Endothelial cell of umbilical vein (primary cell): Measurements from ENCODE around the gene SFMBT2. TPM values are rescaled to one million over a fixed set of nuclear protein-coding genes. Genes with fewer than 3 reads are reported as not detected.

Experiments used
- BruUV-seq: library from RNA; stranded (reverse); fragments of 400-500 nt; replicated peaks from 2 replicates; lab custom pipeline; 2021; lab: Mats Ljungman, UMichigan
- CTCF ChIA-PET: fragments of 300-600, 350-600 bp; sonication (Branson Sonifier 250); formaldehyde crosslinking; loops from one replicate; lab custom pipeline; 2021; ENCODE audit warnings: antibody characterized with exemption, inconsistent platforms; lab: Charles Lee
- POLR2A ChIA-PET: fragments of 300-600, 350-600 bp; sonication (Branson Sonifier 250); formaldehyde crosslinking; loops from one replicate; lab custom pipeline; 2021; ENCODE audit warnings: antibody characterized with exemption, inconsistent platforms; lab: Charles Lee
- DNase-seq: peaks from one replicate; pipeline ENCODE4 v3.0.0-alpha.2; 2011; ENCODE audit warnings: low read depth, low spot score
- FAIRE-seq: peaks from 2 replicates; lab custom pipeline; 2011; peaks lifted over from hg19 to GRCh38; lab: Jason Lieb, UNC
- H2AFZ ChIP-seq: 2 replicates; pipeline ENCODE4 v1.6.0; 2012; ENCODE audit warnings: low read depth, low read length, control low read depth, inconsistent platforms
- H3K27ac ChIP-seq: 2 replicates; pipeline ENCODE4 v1.5.1; 2011; ENCODE audit warnings: low read depth, mild to moderate bottlenecking, control low read depth, low read length, moderate library complexity; ENCODE audit not compliant: insufficient read depth
- H3K27me3 ChIP-seq, 2 experiments: 2 replicates each; pipeline versions ENCODE4 v1.6.0 to v1.6.1; 2011; ENCODE audit warnings: low read length in 2 of 2, mixed read lengths in 1 of 2; ENCODE audit not compliant: control insufficient read depth in 2 of 2, insufficient read depth in 2 of 2
- H3K36me3 ChIP-seq, 2 experiments: 2 replicates in 1 of 2; 3 replicates in 1 of 2; pipeline ENCODE4 v1.5.1; 2011; ENCODE audit warnings: low read length in 2 of 2, mild to moderate bottlenecking in 1 of 2, moderate library complexity in 1 of 2; ENCODE audit not compliant: control insufficient read depth in 2 of 2, insufficient read depth in 2 of 2; ENCODE audit errors: extremely low read depth in 1 of 2
- H3K4me1 ChIP-seq: 3 replicates; pipeline ENCODE4 v1.5.1; 2011; ENCODE audit warnings: mild to moderate bottlenecking, low read length; ENCODE audit not compliant: control insufficient read depth, insufficient read depth; ENCODE audit errors: extremely low read depth
- H3K4me2 ChIP-seq: 2 replicates; pipeline ENCODE4 v1.6.1; 2011; ENCODE audit warnings: low read length, control low read depth, mixed read lengths; ENCODE audit not compliant: insufficient read depth
- H3K4me3 ChIP-seq, 3 experiments: fragments of 200-600 bp in 1 of 3; sonication (generic), shearing (Covaris generic) in 1 of 3; replicated peaks in 1 of 3; 2 replicates each; pipeline ENCODE4 v1.5.1; 2011 to 2016; ENCODE audit warnings: control low read depth in 3 of 3, low read length in 3 of 3, mild to moderate bottlenecking in 2 of 3, inconsistent platforms in 1 of 3, low read depth in 1 of 3, moderate library complexity in 1 of 3; ENCODE audit not compliant: insufficient read depth in 1 of 3
- H3K79me2 ChIP-seq: 2 replicates; pipeline ENCODE4 v1.6.0; 2012; ENCODE audit warnings: low read length, inconsistent platforms; ENCODE audit not compliant: control insufficient read depth, insufficient read depth
- H3K9ac ChIP-seq: replicated peaks from 2 replicates; pipeline ENCODE3; 2011; ENCODE audit warnings: low read length, control low read depth; ENCODE audit not compliant: insufficient read depth; ENCODE audit errors: extremely low read depth
- H3K9me1 ChIP-seq: replicated peaks from 3 replicates; pipeline ENCODE4 v1.6.0; 2011; ENCODE audit warnings: mild to moderate bottlenecking, low read length; ENCODE audit not compliant: control insufficient read depth, insufficient read depth; ENCODE audit errors: extremely low read depth
- H3K9me3 ChIP-seq: replicated peaks from 2 replicates; pipeline ENCODE4 v1.5.1; 2012; ENCODE audit warnings: low read length, inconsistent platforms; ENCODE audit not compliant: control insufficient read depth, insufficient read depth
- H4K20me1 ChIP-seq: replicated peaks from 2 replicates; pipeline ENCODE3; 2011; ENCODE audit warnings: mild to moderate bottlenecking, low read length; ENCODE audit not compliant: control insufficient read depth, insufficient read depth; ENCODE audit errors: extremely low read depth
- EZH2 ChIP-seq: IDR thresholded peaks from 2 replicates; pipeline ENCODE4 v1.6.1; 2012; ENCODE audit warnings: borderline replicate concordance, low read depth, mild to moderate bottlenecking, moderate library complexity, low read length, inconsistent platforms; ENCODE audit not compliant: severe bottlenecking
- FOS ChIP-seq: IDR thresholded peaks from 2 replicates; pipeline ENCODE4 v1.6.1; 2011; ENCODE audit warnings: mild to moderate bottlenecking, low read length, moderate library complexity, borderline replicate concordance; ENCODE audit not compliant: insufficient read depth
- MYC ChIP-seq: IDR thresholded peaks from one replicate; pipeline ENCODE4 v1.6.1; 2011; ENCODE audit warnings: mild to moderate bottlenecking, low read depth, low read length
- POLR2AphosphoS5 ChIP-seq: IDR thresholded peaks from 2 replicates; pipeline ENCODE4 v1.6.1; 2012; ENCODE audit warnings: low read depth, mild to moderate bottlenecking, control low read depth, low read length, moderate library complexity; ENCODE audit not compliant: insufficient read depth
- dilution Hi-C: fragments of 300-500 bp; cut with MboI; formaldehyde crosslinking; loops from one replicate; pipeline ENCODE4 v1.15.0; 2019; ENCODE audit warnings: low sequenced_read_pairs; ENCODE audit not compliant: extremely low pct_ligation_motif_present
- intact Hi-C: fragments of 100-400 bp; cut with micrococcal nuclease; formaldehyde crosslinking; loops from one replicate; pipeline ENCODE4 v1.10.0; 2022
- polyA plus RNA-seq, 4 experiments: library from polyadenylated mRNA; depleted of rRNA in 3 of 4; stranded (reverse) in 3 of 4; unstranded in 1 of 4; fragments of >200 nt; gene quantifications; 2 replicates each; pipeline versions ENCODE4 v1.2.1 to v1.2.3, GENCODE V29; 2011 to 2012; ENCODE audit warnings: missing spikeins in 1 of 4
- total RNA-seq: library from RNA; stranded (reverse); gene quantifications from 2 replicates; pipeline ENCODE4 v1.2.3, GENCODE V29; 2021
- TF ChIP-seq, protein P1 (sequence below): IDR thresholded peaks from 2 replicates; pipeline ENCODE4 v1.6.1; 2011; ENCODE audit not compliant: insufficient read depth, insufficient read length
- TF ChIP-seq, protein P2 (sequence below), 2 donors: IDR thresholded peaks; 1 replicate in 1 of 2; 2 replicates in 1 of 2; pipeline ENCODE4 v1.5.1; 2011; ENCODE audit warnings: low read length in 2 of 2, mild to moderate bottlenecking in 2 of 2, moderate library complexity in 2 of 2, control low read depth in 1 of 2, inconsistent platforms in 1 of 2, low read depth in 1 of 2; ENCODE audit not compliant: insufficient read depth in 1 of 2; ENCODE audit errors: extremely low read depth in 1 of 2

The SFMBT2 gene
- total and polyA plus RNA-seq, 2 donors (not counting 3 experiments of a cell fraction or from before 2014, with no cell fraction given) = 0.14 to 0.64 TPM

DNA sequence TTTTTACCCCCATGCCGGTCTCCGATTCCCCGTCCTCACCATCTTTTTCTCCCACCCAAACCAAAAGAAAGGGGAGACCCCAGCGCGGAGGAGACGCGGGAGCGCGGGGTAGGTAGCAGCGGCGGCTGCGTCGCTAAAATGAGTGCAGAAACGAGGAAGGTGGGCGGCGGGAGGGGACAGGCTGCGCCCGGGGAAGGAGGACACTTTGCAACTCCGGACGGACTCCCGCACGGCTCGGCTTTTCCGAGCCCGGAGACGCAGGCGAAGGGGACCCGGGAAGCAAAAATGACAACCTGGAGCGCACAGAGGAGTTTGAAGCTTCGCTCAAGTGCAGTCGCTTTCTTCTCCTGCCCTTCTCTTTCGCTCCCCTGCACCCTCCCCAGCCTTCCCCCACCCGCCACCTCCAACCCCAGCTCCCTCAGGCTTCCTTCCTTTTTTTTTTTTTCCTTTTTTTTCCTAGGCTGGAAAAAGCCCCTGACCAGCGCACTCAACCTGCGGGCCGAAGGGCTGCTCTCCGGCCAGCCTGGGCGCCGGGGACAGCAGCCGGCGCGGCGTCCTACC is 453 bp downstream of the SFMBT2 start:
- intact Hi-C loops (loop anchor here (2.0 to 10.0 kb wide), 3 partner anchors 490 to 1894 kb away; no protein-coding TSS in a partner anchor), dilution Hi-C loops (no loop called here)
- H3K4me3 ChIP-seq = peak overlapping the region; percentile 23 to 51 (median 30)
- H3K9me1 ChIP-seq = no peaks in the 10 kb centered on the region
- no peak overlapping the region for H3K9ac ChIP-seq
- DNase-seq = no peak
- no peaks in the 10 kb centered on the region for H3K79me2 ChIP-seq
- CTCF ChIA-PET = interaction anchor here (0.6 to 2.3 kb wide), 14 partner anchors 10 to 996 kb away, joined by 3 to 10 read pairs (median 4); no protein-coding TSS in a partner anchor
- no peaks in the 10 kb centered on the region for H4K20me1 ChIP-seq
- POLR2A ChIA-PET = interaction anchor here (0.6 kb wide), 2 partner anchors 1232 to 1266 kb away, joined by 3 to 7 read pairs; no protein-coding TSS in a partner anchor
- no peaks in the 10 kb centered on the region for H3K36me3 ChIP-seq
- FAIRE-seq = no peak
- BruUV-seq = no TSS peak
- H3K4me1 ChIP-seq = peaks cover 26% of the 10 kb centered on the region
- H3K9me3 ChIP-seq = no peaks in the 10 kb centered on the region
- H2AFZ ChIP-seq = peak overlapping the region; percentile 60
- H3K4me2 ChIP-seq = peak overlapping the region; percentile 87
- H3K27ac ChIP-seq = no peak overlapping the region
- H3K27me3 ChIP-seq = peaks cover 56 to 73% of the 10 kb centered on the region in 2 experiments
- TF ChIP-seq, protein P1, sequence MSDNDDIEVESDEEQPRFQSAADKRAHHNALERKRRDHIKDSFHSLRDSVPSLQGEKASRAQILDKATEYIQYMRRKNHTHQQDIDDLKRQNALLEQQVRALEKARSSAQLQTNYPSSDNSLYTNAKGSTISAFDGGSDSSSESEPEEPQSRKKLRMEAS = no peak
- no peak for TF ChIP-seq FOS
- TF ChIP-seq MYC = no peak
- peak; percentile 94 for TF ChIP-seq EZH2
- TF ChIP-seq, protein P2, sequence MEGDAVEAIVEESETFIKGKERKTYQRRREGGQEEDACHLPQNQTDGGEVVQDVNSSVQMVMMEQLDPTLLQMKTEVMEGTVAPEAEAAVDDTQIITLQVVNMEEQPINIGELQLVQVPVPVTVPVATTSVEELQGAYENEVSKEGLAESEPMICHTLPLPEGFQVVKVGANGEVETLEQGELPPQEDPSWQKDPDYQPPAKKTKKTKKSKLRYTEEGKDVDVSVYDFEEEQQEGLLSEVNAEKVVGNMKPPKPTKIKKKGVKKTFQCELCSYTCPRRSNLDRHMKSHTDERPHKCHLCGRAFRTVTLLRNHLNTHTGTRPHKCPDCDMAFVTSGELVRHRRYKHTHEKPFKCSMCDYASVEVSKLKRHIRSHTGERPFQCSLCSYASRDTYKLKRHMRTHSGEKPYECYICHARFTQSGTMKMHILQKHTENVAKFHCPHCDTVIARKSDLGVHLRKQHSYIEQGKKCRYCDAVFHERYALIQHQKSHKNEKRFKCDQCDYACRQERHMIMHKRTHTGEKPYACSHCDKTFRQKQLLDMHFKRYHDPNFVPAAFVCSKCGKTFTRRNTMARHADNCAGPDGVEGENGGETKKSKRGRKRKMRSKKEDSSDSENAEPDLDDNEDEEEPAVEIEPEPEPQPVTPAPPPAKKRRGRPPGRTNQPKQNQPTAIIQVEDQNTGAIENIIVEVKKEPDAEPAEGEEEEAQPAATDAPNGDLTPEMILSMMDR (IDR thresholded peaks at IDR 0.05; ENCODE audit: extremely low read depth in 1 of 2, insufficient read depth in 1 of 2, low read depth in 1 of 2, low read length in 2 of 2) = no peak
- no peak for TF ChIP-seq POLR2AphosphoS5
